ENCODE measurements around the gene RPN2.

The RPN2 gene

DNA sequence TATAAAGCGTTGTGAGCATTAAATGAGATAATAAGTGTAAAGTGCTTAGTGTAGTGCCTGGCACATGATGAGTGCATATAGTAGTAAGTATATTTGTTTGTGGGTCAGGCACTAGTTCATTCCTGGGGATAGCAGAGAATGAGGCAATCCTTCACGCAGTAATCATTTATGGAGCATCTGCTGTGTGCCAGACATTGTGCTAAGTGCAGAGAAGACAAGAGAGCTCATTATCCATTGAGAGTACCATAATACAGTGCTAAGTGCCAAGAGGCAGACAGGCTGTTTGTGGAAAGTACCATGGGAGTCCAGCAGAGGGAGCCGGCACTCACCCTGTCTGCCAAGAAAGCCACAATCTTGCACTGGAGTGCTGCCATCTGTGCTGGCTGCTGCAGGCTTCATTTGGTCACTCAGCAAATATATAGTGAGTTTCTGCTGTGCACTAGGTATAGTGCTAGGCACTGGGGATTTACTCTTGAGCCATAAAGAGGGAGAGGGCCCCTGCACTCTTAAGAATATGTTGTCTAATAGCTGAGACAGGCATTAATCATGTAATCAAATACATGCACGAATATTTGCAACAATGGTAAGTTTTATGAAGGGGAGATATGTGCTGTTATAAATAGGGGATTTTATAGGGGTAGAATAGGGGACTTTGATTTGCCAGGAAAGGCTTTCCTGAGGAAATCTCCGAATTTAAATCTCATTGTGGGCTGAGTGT lies 13.2 kb downstream of the RPN2 start:
- peak; percentile 97 for TF ChIP-seq CTCF (conservative IDR thresholded peaks at IDR 0.05; ENCODE audit: control insufficient read depth, insufficient read depth, low read depth, low read length)
- peak; percentile 91 for DNase-seq (ENCODE audit: low read depth)
- no peak overlapping the region for H3K4me3 ChIP-seq (ENCODE audit: control insufficient read depth, low read depth, low read length)

- no peak overlapping the region for H3K4me3 ChIP-seq (ENCODE audit: control insufficient read depth, low read depth, low read length)
- no peak for TF ChIP-seq CTCF (conservative IDR thresholded peaks at IDR 0.05; ENCODE audit: control insufficient read depth, insufficient read depth, low read depth, low read length)
- no peak for DNase-seq (ENCODE audit: low read depth)
These were observed 14.1 kb downstream of the RPN2 start for GRCh38 chr20:37193226-37193625.

GRCh38 chr20:37193821-37194220 lies 14.7 kb downstream of the RPN2 start:
- no peak for TF ChIP-seq CTCF (conservative IDR thresholded peaks at IDR 0.05; ENCODE audit: control insufficient read depth, insufficient read depth, low read depth, low read length)
- no peak for DNase-seq (ENCODE audit: low read depth)
- H3K4me3 ChIP-seq (ENCODE audit: control insufficient read depth, low read depth, low read length) = no peak overlapping the region

DNA sequence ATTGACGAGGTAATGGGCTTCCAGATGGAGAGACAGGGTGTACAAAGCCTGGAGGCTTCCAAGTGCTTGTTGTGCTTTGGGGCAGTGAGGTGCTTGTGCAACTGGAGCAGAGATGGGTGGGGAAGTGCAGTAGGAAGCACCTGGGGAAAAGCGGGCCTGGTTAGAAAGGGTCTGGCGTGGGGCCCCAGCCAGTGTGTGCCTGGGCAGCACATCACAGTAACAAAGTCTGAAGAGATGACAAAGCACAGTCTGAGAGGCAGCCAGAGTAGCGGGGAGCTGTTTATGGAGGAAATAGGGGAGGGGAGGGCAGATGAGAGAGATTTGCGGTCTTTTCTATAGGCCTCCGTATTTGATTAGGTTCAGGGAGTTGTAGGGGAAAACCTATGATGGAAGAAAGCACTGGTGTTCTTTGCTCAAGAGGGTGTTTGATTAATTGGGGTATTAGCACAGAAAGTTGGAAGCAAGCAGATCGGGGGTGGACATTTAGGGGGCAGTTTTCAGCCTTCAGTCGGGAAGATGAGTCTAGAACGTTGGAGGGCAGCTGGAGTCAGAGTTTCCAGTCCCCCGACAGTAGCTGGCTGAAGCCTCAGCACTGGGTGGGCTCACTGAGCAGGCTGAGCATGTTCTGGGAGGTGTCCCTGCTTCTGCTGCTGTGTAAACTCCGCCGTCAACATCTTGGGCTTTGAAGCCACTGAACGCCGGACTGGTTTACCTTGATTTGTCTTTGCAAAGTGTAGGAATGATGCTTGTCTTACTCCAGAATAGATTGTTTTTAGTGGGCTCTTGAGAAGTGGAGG lies 15.7 kb downstream of the RPN2 start:
- TF ChIP-seq CTCF (conservative IDR thresholded peaks at IDR 0.05; ENCODE audit: control insufficient read depth, insufficient read depth, low read depth, low read length) = no peak

DNA sequence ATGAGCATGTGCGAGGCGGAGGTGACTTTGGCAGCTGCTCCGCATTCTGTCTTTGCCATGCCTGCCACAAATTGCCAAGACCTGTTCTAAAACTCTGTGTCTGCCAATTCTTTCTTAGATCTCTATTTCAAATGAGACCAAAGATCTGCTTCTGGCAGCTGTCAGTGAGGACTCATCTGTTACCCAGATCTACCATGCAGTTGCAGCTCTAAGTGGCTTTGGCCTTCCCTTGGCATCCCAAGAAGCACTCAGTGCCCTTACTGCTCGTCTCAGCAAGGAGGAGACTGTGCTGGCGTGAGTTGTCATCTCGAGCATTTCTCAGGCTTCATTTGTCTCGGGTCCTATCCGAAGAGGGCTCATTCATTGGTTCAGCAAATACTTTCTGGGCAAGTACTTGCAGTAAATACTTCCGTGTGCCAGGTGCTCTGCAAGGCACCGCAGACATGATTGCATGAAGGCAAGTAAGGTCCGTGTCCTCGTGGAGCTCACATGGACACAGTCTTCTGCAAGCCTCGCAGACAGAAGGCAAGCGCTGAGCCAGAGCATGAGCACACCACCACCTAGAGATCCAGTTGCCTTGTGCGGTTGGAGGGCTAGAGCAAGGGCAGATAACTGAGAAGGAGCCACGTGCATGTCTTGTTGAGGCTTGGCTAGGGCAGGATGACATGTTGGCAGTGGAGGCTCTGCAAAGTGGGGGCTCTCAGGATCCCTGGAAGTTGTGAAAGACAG lies 20.0 kb downstream of the RPN2 start:
- no peak overlapping the region for H3K4me3 ChIP-seq (ENCODE audit: control insufficient read depth, low read depth, low read length)
- DNase-seq (ENCODE audit: low read depth) = no peak
- TF ChIP-seq CTCF (conservative IDR thresholded peaks at IDR 0.05; ENCODE audit: control insufficient read depth, insufficient read depth, low read depth, low read length) = no peak

More for the DNA sequence above, 15.7 kb downstream of the RPN2 start:
- no peak overlapping the region for H3K4me3 ChIP-seq (ENCODE audit: control insufficient read depth, low read depth, low read length)
- no peak for DNase-seq (ENCODE audit: low read depth)

DNA sequence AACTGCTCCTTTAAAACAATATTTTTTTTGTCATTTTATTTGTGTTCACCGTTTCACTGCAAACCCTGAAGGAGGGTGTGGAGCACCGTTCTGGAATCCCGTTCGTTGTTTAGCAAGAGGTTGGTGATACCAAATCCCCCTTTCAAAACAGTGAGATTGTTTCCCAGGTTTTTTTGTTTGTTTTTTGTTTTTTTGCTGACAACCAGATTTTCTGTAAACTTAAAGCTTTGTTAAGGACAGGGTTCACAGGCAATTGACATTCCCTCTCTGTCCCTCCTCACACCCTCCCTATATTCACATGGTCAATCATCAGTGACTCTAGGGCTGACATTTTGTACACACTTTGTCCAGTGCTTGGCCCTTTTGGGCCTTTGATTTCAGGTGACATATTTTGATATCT lies 21.2 kb downstream of the RPN2 start:
- no peak overlapping the region for H3K4me3 ChIP-seq (ENCODE audit: control insufficient read depth, low read depth, low read length)
- TF ChIP-seq CTCF (conservative IDR thresholded peaks at IDR 0.05; ENCODE audit: control insufficient read depth, insufficient read depth, low read depth, low read length) = no peak
- no peak for DNase-seq (ENCODE audit: low read depth)
